ENCODE measurements around the gene PRDM10. TPM values are rescaled to one million over a fixed set of nuclear protein-coding genes. Genes with fewer than 3 reads are reported as not detected.

The PRDM10 gene
- total and polyA plus RNA-seq, 10 of the 15 experiments (the other 5 are each of a cell fraction or from before 2014, with no cell fraction given) = 0.93 to 6.2 (median 4.1) TPM

GRCh38 chr11:129979046-129979605, 23.5 kb downstream of the PRDM10 start:
- no peaks in the 10 kb centered on the region for H4K20me1 ChIP-seq (ENCODE audit: control insufficient read depth, insufficient read depth)
- no peak overlapping the region for H3K9ac ChIP-seq (ENCODE audit: control insufficient read depth, insufficient read depth, low read length)
- ATAC-seq (no peak), DNase-seq (ENCODE audit: low read depth, low spot score) (no peak), FAIRE-seq (no peak)
- no peak overlapping the region for H3K4me2 ChIP-seq (ENCODE audit: control insufficient read depth, insufficient read depth)
- WGBS (ENCODE audit: insufficient coverage, insufficient replicate concordance, low lambda C conversion rate, missing lambda C conversion rate) = 88% methylated on average over 7 of the region's 7 CpGs
- no peaks in the 10 kb centered on the region for H3K27me3 ChIP-seq (replicated peaks in 1 of 2; ENCODE audit: control insufficient read depth in 2 of 2, insufficient read depth in 2 of 2, low read length in 1 of 2)
- no peak overlapping the region for H3K27ac ChIP-seq (ENCODE audit: control insufficient read depth, insufficient read depth)
- intact Hi-C loops (cut with micrococcal nuclease; ENCODE audit: unreplicated experiment) = no loop called here
- H3K4me1 ChIP-seq (ENCODE audit: control insufficient read depth, insufficient read depth, low read length) = no peaks in the 10 kb centered on the region
- no peaks in the 10 kb centered on the region; a peak in 1 of 4 replicates for H3K36me3 ChIP-seq (ENCODE audit: control insufficient read depth in 2 of 2, insufficient read depth in 2 of 2, low read length in 1 of 2)
- no peak overlapping the region for H3K4me3 ChIP-seq
- SMC1A ChIA-PET (ENCODE audit: uncharacterized antibody, unreplicated experiment) = interaction anchor here (1.0 kb wide), 1 partner anchor 91 kb away, joined by 3 read pairs; no protein-coding TSS in a partner anchor
- CTCF ChIA-PET = no interaction called here
- no peaks in the 10 kb centered on the region for H3K79me2 ChIP-seq (ENCODE audit: control insufficient read depth, insufficient read depth, low read length)
- no peaks in the 10 kb centered on the region for H3K9me3 ChIP-seq (replicated peaks; ENCODE audit: control insufficient read depth, insufficient read depth, low read length)
- no TSS peak for BruUV-seq (replicated peaks)
- RAD21 ChIA-PET (ENCODE audit: unreplicated experiment) = no interaction called here
- POLR2A ChIA-PET = interaction anchor here (0.5 kb wide), 1 partner anchor 142 kb away, joined by 4 read pairs; no protein-coding TSS in a partner anchor
- H2AFZ ChIP-seq (ENCODE audit: control insufficient read depth, low read depth, low read length) = no peak overlapping the region
- in situ Hi-C loops (cut with MboI) = no loop called here
- TF ChIP-seq CEBPB (IDR thresholded peaks at IDR 0.05; ENCODE audit: borderline replicate concordance in 1 of 2, low read depth in 2 of 2, low read length in 2 of 2) (no peak), BHLHE40 (IDR thresholded peaks at IDR 0.05; ENCODE audit: borderline replicate concordance in 1 of 2, low read depth in 2 of 2, low read length in 1 of 2) (no peak), PAX8 (IDR thresholded peaks at IDR 0.05) (no peak), SMAD5 (IDR thresholded peaks at IDR 0.05; ENCODE audit: low read depth) (no peak), MXI1 (IDR thresholded peaks at IDR 0.05; ENCODE audit: low read depth, low read length) (no peak), FOXM1 (IDR thresholded peaks at IDR 0.05; ENCODE audit: low read depth, low read length) (no peak), STAT3 (IDR thresholded peaks at IDR 0.05; ENCODE audit: low read depth, low read length) (no peak), ZNF622 (IDR thresholded peaks at IDR 0.05) (no peak), PBX3 (IDR thresholded peaks at IDR 0.05; ENCODE audit: insufficient replicate concordance, low read depth, low read length) (no peak), SIN3A (IDR thresholded peaks at IDR 0.05; ENCODE audit: low read depth, low read length) (no peak), ZNF274 (IDR thresholded peaks at IDR 0.05; ENCODE audit: insufficient read depth, insufficient read length) (no peak), IKZF1 (conservative IDR thresholded peaks at IDR 0.05) (no peak), SUPT20H (IDR thresholded peaks at IDR 0.05; ENCODE audit: borderline replicate concordance, control insufficient read depth, low read depth, low read length) (no peak)
- TF ChIP-seq, protein P1, sequence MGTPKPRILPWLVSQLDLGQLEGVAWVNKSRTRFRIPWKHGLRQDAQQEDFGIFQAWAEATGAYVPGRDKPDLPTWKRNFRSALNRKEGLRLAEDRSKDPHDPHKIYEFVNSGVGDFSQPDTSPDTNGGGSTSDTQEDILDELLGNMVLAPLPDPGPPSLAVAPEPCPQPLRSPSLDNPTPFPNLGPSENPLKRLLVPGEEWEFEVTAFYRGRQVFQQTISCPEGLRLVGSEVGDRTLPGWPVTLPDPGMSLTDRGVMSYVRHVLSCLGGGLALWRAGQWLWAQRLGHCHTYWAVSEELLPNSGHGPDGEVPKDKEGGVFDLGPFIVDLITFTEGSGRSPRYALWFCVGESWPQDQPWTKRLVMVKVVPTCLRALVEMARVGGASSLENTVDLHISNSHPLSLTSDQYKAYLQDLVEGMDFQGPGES (IDR thresholded peaks at IDR 0.05) = no peak
- TF ChIP-seq, protein P2, sequence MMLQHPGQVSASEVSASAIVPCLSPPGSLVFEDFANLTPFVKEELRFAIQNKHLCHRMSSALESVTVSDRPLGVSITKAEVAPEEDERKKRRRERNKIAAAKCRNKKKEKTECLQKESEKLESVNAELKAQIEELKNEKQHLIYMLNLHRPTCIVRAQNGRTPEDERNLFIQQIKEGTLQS (IDR thresholded peaks at IDR 0.05; ENCODE audit: borderline replicate concordance, extremely low read depth, low read depth, low read length) = no peak
- TF ChIP-seq, protein P3, sequence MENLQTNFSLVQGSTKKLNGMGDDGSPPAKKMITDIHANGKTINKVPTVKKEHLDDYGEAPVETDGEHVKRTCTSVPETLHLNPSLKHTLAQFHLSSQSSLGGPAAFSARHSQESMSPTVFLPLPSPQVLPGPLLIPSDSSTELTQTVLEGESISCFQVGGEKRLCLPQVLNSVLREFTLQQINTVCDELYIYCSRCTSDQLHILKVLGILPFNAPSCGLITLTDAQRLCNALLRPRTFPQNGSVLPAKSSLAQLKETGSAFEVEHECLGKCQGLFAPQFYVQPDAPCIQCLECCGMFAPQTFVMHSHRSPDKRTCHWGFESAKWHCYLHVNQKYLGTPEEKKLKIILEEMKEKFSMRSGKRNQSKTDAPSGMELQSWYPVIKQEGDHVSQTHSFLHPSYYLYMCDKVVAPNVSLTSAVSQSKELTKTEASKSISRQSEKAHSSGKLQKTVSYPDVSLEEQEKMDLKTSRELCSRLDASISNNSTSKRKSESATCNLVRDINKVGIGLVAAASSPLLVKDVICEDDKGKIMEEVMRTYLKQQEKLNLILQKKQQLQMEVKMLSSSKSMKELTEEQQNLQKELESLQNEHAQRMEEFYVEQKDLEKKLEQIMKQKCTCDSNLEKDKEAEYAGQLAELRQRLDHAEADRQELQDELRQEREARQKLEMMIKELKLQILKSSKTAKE (IDR thresholded peaks at IDR 0.05; ENCODE audit: low read depth, poor library complexity, severe bottlenecking) = no peak

Data from GM12878 (cell line).